IMR-90 (cell line): Measurements from ENCODE around the gene WNT7A. TPM values are rescaled to one million over a fixed set of nuclear protein-coding genes. Genes with fewer than 3 reads are reported as not detected.

Source experiments
- ATAC-seq: fragments of 200-7000 bp; cut with Tn5 transposase; 2 replicates; pipeline ENCODE4 v1.9.1; 2020; ENCODE audit warnings: low read depth, mild to moderate bottlenecking, moderate library complexity
- BruUV-seq: library from RNA; stranded (reverse); fragments of 400-500 nt; replicated peaks from 2 replicates; lab custom pipeline; 2021; lab: Mats Ljungman, UMichigan
- CTCF ChIA-PET: fragments of 300-600 bp; formaldehyde crosslinking; extraction: SDS; loops from one replicate; lab custom pipeline; 2021; ENCODE audit warnings: antibody characterized with exemption; lab: Yijun Ruan, JAX
- POLR2A ChIA-PET: fragments of 300-600 bp; sonication (Branson Sonifier 250); formaldehyde crosslinking; loops from one replicate; lab custom pipeline; 2022; ENCODE audit warnings: antibody characterized with exemption; ENCODE audit not compliant: unreplicated experiment; lab: Charles Lee
- DNase-seq: peaks from one replicate; pipeline ENCODE4 v3.0.0; 2013
- H2AFZ ChIP-seq: replicated peaks from 2 replicates; pipeline ENCODE3; 2013; ENCODE audit warnings: low read length, mild to moderate bottlenecking; ENCODE audit not compliant: poor library complexity
- H2AK5ac ChIP-seq: 2 replicates; pipeline ENCODE4 v1.6.1; 2013; ENCODE audit warnings: low read depth, low read length, inconsistent platforms
- H2AK9ac ChIP-seq: replicated peaks from 2 replicates; pipeline ENCODE3; 2013; ENCODE audit warnings: mild to moderate bottlenecking, low read depth, low read length, moderate library complexity; ENCODE audit not compliant: poor library complexity
- H2BK120ac ChIP-seq: 2 replicates; pipeline ENCODE4 v1.6.1; 2013; ENCODE audit warnings: low read depth, low read length, inconsistent platforms
- H2BK15ac ChIP-seq: 3 replicates; pipeline ENCODE4 v1.6.1; 2013; ENCODE audit warnings: low read depth, low read length, inconsistent platforms
- H2BK20ac ChIP-seq: 2 replicates; pipeline ENCODE4 v1.6.1; 2013; ENCODE audit warnings: low read depth, mild to moderate bottlenecking, inconsistent platforms, low read length, moderate library complexity
- H2BK5ac ChIP-seq: 2 replicates; pipeline ENCODE4 v1.6.1; 2013; ENCODE audit warnings: mild to moderate bottlenecking, low read depth, low read length, inconsistent platforms; ENCODE audit not compliant: poor library complexity, severe bottlenecking
- H3K14ac ChIP-seq: replicated peaks from 2 replicates; pipeline ENCODE4 v1.6.1; 2013; ENCODE audit warnings: low read depth, low read length, inconsistent platforms
- H3K18ac ChIP-seq: 2 replicates; pipeline ENCODE4 v1.6.1; 2013; ENCODE audit warnings: low read depth, low read length, control low read depth
- H3K23ac ChIP-seq: 2 replicates; pipeline ENCODE4 v1.6.1; 2013; ENCODE audit warnings: low read depth, low read length, inconsistent platforms
- H3K27ac ChIP-seq: 2 replicates; pipeline ENCODE4 v1.5.1; 2013; ENCODE audit warnings: mild to moderate bottlenecking, control low read depth, low read length; ENCODE audit not compliant: insufficient read depth
- H3K27me3 ChIP-seq: 2 replicates; pipeline ENCODE4 v1.6.1; 2013; ENCODE audit warnings: low read length; ENCODE audit not compliant: control insufficient read depth, insufficient read depth
- H3K36me3 ChIP-seq: 2 replicates; pipeline ENCODE4 v1.6.1; 2013; ENCODE audit warnings: low read length, mixed read lengths; ENCODE audit not compliant: control insufficient read depth, insufficient read depth
- H3K4ac ChIP-seq: 2 replicates; pipeline ENCODE4 v1.6.1; 2013; ENCODE audit warnings: low read depth, low read length, inconsistent platforms
- H3K4me1 ChIP-seq: 2 replicates; pipeline ENCODE4 v1.6.1; 2013; ENCODE audit warnings: low read length, mixed read lengths; ENCODE audit not compliant: control insufficient read depth, insufficient read depth
- H3K4me2 ChIP-seq: 2 replicates; pipeline ENCODE4 v1.6.1; 2013; ENCODE audit warnings: low read depth, mild to moderate bottlenecking, control low read depth, low read length, moderate library complexity
- H3K4me3 ChIP-seq: 2 replicates; pipeline ENCODE4 v1.5.1; 2013; ENCODE audit warnings: low read depth, mild to moderate bottlenecking, control low read depth, low read length, moderate library complexity; ENCODE audit not compliant: insufficient read depth
- H3K56ac ChIP-seq: 2 replicates; pipeline ENCODE4 v1.6.1; 2013; ENCODE audit warnings: low read length, inconsistent platforms; ENCODE audit not compliant: insufficient read depth; ENCODE audit errors: extremely low read depth
- H3K79me1 ChIP-seq, 2 experiments: 2 replicates each; pipeline ENCODE4 v1.6.1; 2013; ENCODE audit warnings: low read length in 2 of 2, inconsistent platforms in 1 of 2, low read depth in 1 of 2
- H3K9ac ChIP-seq: 2 replicates; pipeline ENCODE4 v1.6.1; 2013; ENCODE audit warnings: low read depth, low read length, control low read depth
- H3K9me1 ChIP-seq: 2 replicates; pipeline ENCODE4 v1.6.1; 2013; ENCODE audit warnings: low read length, inconsistent platforms; ENCODE audit not compliant: insufficient read depth
- H3K9me3 ChIP-seq: 2 replicates; pipeline ENCODE4 v1.6.1; 2013; ENCODE audit warnings: low read length; ENCODE audit not compliant: control insufficient read depth, insufficient read depth
- H4K20me1 ChIP-seq: 2 replicates; pipeline ENCODE4 v1.6.1; 2013; ENCODE audit warnings: low read length, inconsistent platforms; ENCODE audit not compliant: insufficient read depth
- H4K5ac ChIP-seq: 2 replicates; pipeline ENCODE4 v1.6.1; 2013; ENCODE audit warnings: mild to moderate bottlenecking, low read depth, low read length, control low read depth
- H4K8ac ChIP-seq, 2 experiments: 2 replicates each; pipeline ENCODE4 v1.6.1; 2013; ENCODE audit warnings: low read depth in 2 of 2, low read length in 2 of 2, control low read depth in 1 of 2, inconsistent platforms in 1 of 2
- H4K91ac ChIP-seq: 2 replicates; pipeline ENCODE4 v1.6.1; 2013; ENCODE audit warnings: low read depth, low read length, inconsistent platforms; ENCODE audit not compliant: insufficient read depth
- MXI1 ChIP-seq: IDR thresholded peaks from 2 replicates; pipeline ENCODE4 v1.6.1; 2012; ENCODE audit warnings: low read depth, mild to moderate bottlenecking, low read length, moderate library complexity, borderline replicate concordance
- RAD21 ChIP-seq: IDR thresholded peaks from 2 replicates; pipeline ENCODE4 v1.6.1; 2012; ENCODE audit warnings: low read length, improper control_type of control experiment
- WGBS, 2 experiments: methylation state at CpG; one replicate each; pipeline versions ENCODE4 v1.1.5 to v1.1.7; 2013; ENCODE audit warnings: missing lambda C conversion rate in 2 of 2; ENCODE audit not compliant: insufficient read length in 1 of 2; ENCODE audit errors: extremely low coverage in 2 of 2; 5-methylcytosine and 5-hydroxymethylcytosine counted together
- dilution Hi-C: fragments of 300-500 bp; cut with HindIII; formaldehyde crosslinking; loops from one replicate; pipeline ENCODE4 v1.14.3; 2018; ENCODE audit warnings: low sequenced_read_pairs; ENCODE audit not compliant: unreplicated experiment
- in situ Hi-C: fragments of 300-500 bp; cut with MboI; formaldehyde crosslinking; loops from 3 replicates; pipeline ENCODE4 v1.14.3; 2019; ENCODE audit warnings: low sequenced_read_pairs, inconsistent platforms, mixed read lengths
- intact Hi-C: fragments of 100-400 bp; cut with micrococcal nuclease; formaldehyde crosslinking; loops from 2 replicates; pipeline ENCODE4 v1.10.0; 2022
- polyA plus RNA-seq, 3 experiments: library from polyadenylated mRNA; depleted of rRNA; stranded (reverse); fragments of >200 nt; gene quantifications; 2 replicates each; pipeline ENCODE4 v1.2.3, GENCODE V29; 2012; ENCODE audit warnings: low replicate concordance in 1 of 3
- total RNA-seq: library from RNA; depleted of rRNA; stranded (reverse); fragments of >200 nt; gene quantifications from 2 replicates; pipeline ENCODE4 v1.2.3, GENCODE V29; 2012

WNT7A gene
- total and polyA plus RNA-seq, 2 of the 4 experiments (the other 2 are of a cell fraction) = not detected

- Histone ChIP-seq H3K79me1 (no peaks in the 10 kb centered on the region), H3K9ac (no peak overlapping the region), H3K9me3 (no peaks in the 10 kb centered on the region), H3K56ac (no peak overlapping the region), H2AFZ (no peak overlapping the region), H2AK9ac (no peak overlapping the region), H3K9me1 (no peaks in the 10 kb centered on the region), H3K4me1 (no peaks in the 10 kb centered on the region), H4K8ac (no peak overlapping the region), H2BK15ac (no peak overlapping the region), H4K5ac (no peak overlapping the region), H3K18ac (no peak overlapping the region), H3K27ac (no peak overlapping the region), H3K27me3 (peaks cover 40% of the 10 kb centered on the region), H3K23ac (no peak overlapping the region), H2BK120ac (no peak overlapping the region), H3K4me3 (no peak overlapping the region), H3K14ac (no peak overlapping the region), H4K20me1 (no peaks in the 10 kb centered on the region), H2BK20ac (no peak overlapping the region), H3K4me2 (no peak overlapping the region), H4K91ac (no peak overlapping the region), H2AK5ac (no peak overlapping the region), H2BK5ac (no peak overlapping the region), H3K36me3 (no peaks in the 10 kb centered on the region), H3K4ac (no peak overlapping the region)
- ATAC-seq (no peak), DNase-seq (no peak)
- WGBS, 2 experiments = no CpG with 5 or more reads among the region's 6 CpGs
- CTCF ChIA-PET = interaction anchor here (0.6 kb wide), 1 partner anchor 778 kb away, joined by 6 read pairs; no protein-coding TSS in a partner anchor
- in situ Hi-C loops = loop anchor here (25.0 kb wide), 3 partner anchors 236 to 686 kb away; partner anchors contain the start of genes CHCHD4 and HDAC11
- POLR2A ChIA-PET = no interaction called here
- no TSS peak for BruUV-seq
- TF ChIP-seq MXI1 = no peak
- no peak for TF ChIP-seq RAD21
- intact Hi-C loops = no loop called here
- dilution Hi-C loops = no loop called here
These were observed 3.3 kb downstream of the WNT7A start for GRCh38 chr3:13876451-13877100.
